ENCODE data around the gene SLC35F3.

- TF ChIP-seq CTCF (IDR thresholded peaks at IDR 0.05), result no peak
- TF ChIP-seq POLR2A (IDR thresholded peaks at IDR 0.05), result no peak
Measured at GRCh38 chr1:233944601-233945000, 40.1 kb downstream of the SLC35F3 start.
